HEK293T (cell line): ENCODE measurements around the gene MYBL2.
"Not testable (repeated sequence)": the region's sequence is repeated elsewhere in the genome, so short reads cannot be mapped to it uniquely, and the experiment has no call there.

ENCODE experiments used
- CTCF ChIA-PET: fragments of 350-600 bp; formaldehyde crosslinking; extraction: SDS; loops from one replicate; lab custom pipeline; 2021; ENCODE audit warnings: antibody characterized with exemption, inconsistent platforms; lab: Yijun Ruan, JAX
- POLR2A ChIA-PET: fragments of 350-600 bp; formaldehyde crosslinking; extraction: SDS; loops from one replicate; lab custom pipeline; 2020; ENCODE audit warnings: antibody characterized with exemption, inconsistent platforms; lab: Yijun Ruan, JAX
- DNase-seq: peaks from one replicate; pipeline ENCODE4 v3.0.0; 2012; ENCODE audit warnings: mixed read lengths; ENCODE audit errors: extremely low spot score
- ARNT ChIP-seq: fragments of 450-650 bp; IDR thresholded peaks from 2 replicates; pipeline ENCODE4 v1.6.1; 2017; ENCODE audit warnings: mild to moderate bottlenecking
- BHLHE40 ChIP-seq: fragments of 450-650 bp; IDR thresholded peaks from 2 replicates; pipeline ENCODE4 v1.6.1; 2016; ENCODE audit warnings: mild to moderate bottlenecking, moderate library complexity, borderline replicate concordance
- CTBP1 ChIP-seq: fragments of 450-650 bp; IDR thresholded peaks from 2 replicates; pipeline ENCODE4 v1.6.1; 2016; ENCODE audit warnings: borderline replicate concordance
- ELF4 ChIP-seq: fragments of 450-650 bp; IDR thresholded peaks from 2 replicates; pipeline ENCODE4 v1.6.1; 2017; ENCODE audit warnings: antibody characterized with exemption
- FOXA1 ChIP-seq: fragments of 450-650 bp; IDR thresholded peaks from 2 replicates; pipeline ENCODE4 v1.6.1; 2016; ENCODE audit warnings: mild to moderate bottlenecking
- FOXK2 ChIP-seq: fragments of 450-650 bp; IDR thresholded peaks from 2 replicates; pipeline ENCODE4 v1.6.1; 2016; ENCODE audit warnings: mild to moderate bottlenecking
- FOXM1 ChIP-seq: fragments of 450-650 bp; IDR thresholded peaks from 2 replicates; pipeline ENCODE4 v1.6.1; 2017; ENCODE audit warnings: mild to moderate bottlenecking, borderline replicate concordance
- HDGF ChIP-seq: fragments of 450-650 bp; IDR thresholded peaks from 2 replicates; pipeline ENCODE4 v1.6.1; 2017; ENCODE audit warnings: antibody characterized with exemption, borderline replicate concordance
- L3MBTL2 ChIP-seq: fragments of 450-650 bp; conservative IDR thresholded peaks from 2 replicates; pipeline ENCODE4 v1.6.1; 2016; ENCODE audit warnings: mild to moderate bottlenecking
- LEF1 ChIP-seq: fragments of 450-650 bp; IDR thresholded peaks from 2 replicates; pipeline ENCODE4 v1.6.1; 2017; ENCODE audit warnings: mild to moderate bottlenecking, borderline replicate concordance
- NFRKB ChIP-seq: fragments of 450-650 bp; IDR thresholded peaks from 2 replicates; pipeline ENCODE4 v1.6.1; 2016; ENCODE audit warnings: mild to moderate bottlenecking, moderate library complexity
- SP1 ChIP-seq: fragments of 450-650 bp; IDR thresholded peaks from 2 replicates; pipeline ENCODE4 v1.6.1; 2017
- SUZ12 ChIP-seq: fragments of 450-650 bp; IDR thresholded peaks from 2 replicates; pipeline ENCODE4 v1.6.1; 2016; ENCODE audit warnings: mild to moderate bottlenecking
- TARDBP ChIP-seq: fragments of 450-650 bp; IDR thresholded peaks from 2 replicates; pipeline ENCODE4 v1.6.1; 2016
- ZNF384 ChIP-seq: fragments of 450-650 bp; IDR thresholded peaks from 2 replicates; pipeline ENCODE4 v1.6.1; 2016
- TF ChIP-seq, protein P1 (sequence below): fragments of 450-650 bp; IDR thresholded peaks from 2 replicates; pipeline ENCODE4 v1.6.1; 2016

MYBL2 gene

GRCh38 chr20:43752051-43752360 lies 85.1 kb downstream of the MYBL2 start:
- CTCF ChIA-PET, result no interaction called here
- TF ChIP-seq LEF1, result no peak
- TF ChIP-seq NFRKB, result no peak
- no peak for TF ChIP-seq FOXM1
- no peak for TF ChIP-seq BHLHE40
- no peak for TF ChIP-seq FOXK2
- TF ChIP-seq HDGF, result no peak
- no peak for TF ChIP-seq SUZ12
- TF ChIP-seq FOXA1, result no peak
- TF ChIP-seq ZNF384, result no peak
- no peak for TF ChIP-seq SP1
- TF ChIP-seq, protein P1, sequence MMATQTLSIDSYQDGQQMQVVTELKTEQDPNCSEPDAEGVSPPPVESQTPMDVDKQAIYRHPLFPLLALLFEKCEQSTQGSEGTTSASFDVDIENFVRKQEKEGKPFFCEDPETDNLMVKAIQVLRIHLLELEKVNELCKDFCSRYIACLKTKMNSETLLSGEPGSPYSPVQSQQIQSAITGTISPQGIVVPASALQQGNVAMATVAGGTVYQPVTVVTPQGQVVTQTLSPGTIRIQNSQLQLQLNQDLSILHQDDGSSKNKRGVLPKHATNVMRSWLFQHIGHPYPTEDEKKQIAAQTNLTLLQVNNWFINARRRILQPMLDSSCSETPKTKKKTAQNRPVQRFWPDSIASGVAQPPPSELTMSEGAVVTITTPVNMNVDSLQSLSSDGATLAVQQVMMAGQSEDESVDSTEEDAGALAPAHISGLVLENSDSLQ, result no peak
- no peak for TF ChIP-seq ARNT
- TF ChIP-seq TARDBP, result no peak
- no peak for TF ChIP-seq L3MBTL2
- DNase-seq, result no peak
- POLR2A ChIA-PET, result no interaction called here

- no peak for TF ChIP-seq SP1
- no peak for TF ChIP-seq ELF4
- no peak for TF ChIP-seq LEF1
- TF ChIP-seq, protein P1, result no peak
- TF ChIP-seq ARNT, result no peak
- no peak for TF ChIP-seq FOXK2
- TF ChIP-seq ZNF384, result no peak
- no peak for TF ChIP-seq SUZ12
- TF ChIP-seq NFRKB, result no peak
- no peak for TF ChIP-seq BHLHE40
- TF ChIP-seq CTBP1, result no peak
- no peak for TF ChIP-seq FOXM1
- TF ChIP-seq TARDBP, result no peak
- TF ChIP-seq L3MBTL2, result no peak
- TF ChIP-seq HDGF, result no peak
- TF ChIP-seq FOXA1, result no peak
- CTCF ChIA-PET, result no interaction called here
- DNase-seq, result no peak
- POLR2A ChIA-PET, result no interaction called here
Measured at GRCh38 chr20:43752561-43753301, 85.8 kb downstream of the MYBL2 start.

GRCh38 chr20:43755390-43755789 lies 88.5 kb downstream of the MYBL2 start:
- ChIA-PET POLR2A (interaction anchor here (0.6 kb wide), 1 partner anchor 44 kb away, joined by 3 read pairs; no protein-coding TSS in a partner anchor), CTCF (no interaction called here)
- TF ChIP-seq LEF1 (no peak), NFRKB (no peak), ZNF384 (no peak), BHLHE40 (no peak), L3MBTL2 (no peak)
- TF ChIP-seq, protein P1, result no peak
- no peak for DNase-seq

GRCh38 chr20:43755851-43756250 lies 88.9 kb downstream of the MYBL2 start:
- no peak for DNase-seq
- ChIA-PET POLR2A (interaction anchor here (0.6 kb wide), 1 partner anchor 43 kb away, joined by 3 read pairs; no protein-coding TSS in a partner anchor), CTCF (no interaction called here)
- no peak for TF ChIP-seq HDGF
- no peak for TF ChIP-seq ARNT
- TF ChIP-seq CTBP1, result no peak
- no peak for TF ChIP-seq ELF4
- TF ChIP-seq BHLHE40, result no peak
- TF ChIP-seq, protein P1, result no peak
- TF ChIP-seq ZNF384, result no peak
- TF ChIP-seq FOXK2, result no peak
- no peak for TF ChIP-seq L3MBTL2
- TF ChIP-seq SUZ12, result no peak
- TF ChIP-seq FOXM1, result no peak
- TF ChIP-seq LEF1, result no peak
- no peak for TF ChIP-seq SP1
- no peak for TF ChIP-seq NFRKB
- no peak for TF ChIP-seq TARDBP

- POLR2A ChIA-PET, result not testable (repeated sequence)
Measured at GRCh38 chr20:43757888-43758287, 91.0 kb downstream of the MYBL2 start.

More at GRCh38 chr20:43757888-43758287, 91.0 kb downstream of the MYBL2 start:
- CTCF ChIA-PET, DNase-seq: not testable (repeated sequence)
